Adrenal gland (tissue), 12 donors: ENCODE results near the gene DISP2. TPM values are rescaled to one million over a fixed set of nuclear protein-coding genes. Genes with fewer than 3 reads are reported as not detected.
A peak's percentile ranks its signal among the peaks of the same experiment; 100 is the strongest.

ENCODE experiments used
- DNase-seq, 7 donors: peaks; one replicate each; pipeline ENCODE4 v3.0.0-alpha.2; 2019 to 2020
- H3K27ac ChIP-seq, 5 donors: fragments of 200-600 bp; sonication (generic) in 4 of 5; 1 replicate in 3 of 5; 2 replicates in 2 of 5; pipeline versions ENCODE4 v1.5.1 to v1.8.0; 2016 to 2020; ENCODE audit warnings: mild to moderate bottlenecking in 1 of 5
- H3K27me3 ChIP-seq: fragments of 200-600 bp; 2 replicates; pipeline ENCODE4 v1.8.0; 2021
- H3K36me3 ChIP-seq, 2 donors: fragments of 200-600 bp; replicated peaks in 1 of 2; 1 replicate in 1 of 2; 2 replicates in 1 of 2; pipeline versions ENCODE4 v1.5.1 to v1.8.0; 2018 to 2022
- H3K4me1 ChIP-seq, 2 donors: fragments of 200-600 bp; replicated peaks in 1 of 2; 1 replicate in 1 of 2; 2 replicates in 1 of 2; pipeline versions ENCODE4 v1.5.1 to v1.8.0; 2018 to 2021
- H3K4me3 ChIP-seq, 4 donors: fragments of 200-600 bp; sonication (generic) in 3 of 4; one replicate each; pipeline ENCODE4 v1.5.1; 2016 to 2018
- H3K9me3 ChIP-seq, 3 donors: fragments of 200-600 bp; sonication (generic) in 1 of 3; replicated peaks in 1 of 3; 1 replicate in 2 of 3; 2 replicates in 1 of 3; pipeline versions ENCODE4 v1.5.1 to v1.8.0; 2016 to 2021
- POLR2A ChIP-seq, 2 donors: fragments of 450-650 bp; IDR thresholded peaks; one replicate each; pipeline ENCODE4 v1.6.1; 2017; ENCODE audit warnings: antibody characterized with exemption in 2 of 2, mild to moderate bottlenecking in 2 of 2, moderate library complexity in 1 of 2
- WGBS, 4 donors: extraction: QIAGEN DNeasy Blood & Tissue Kit in 2 of 4; methylation state at CpG; one replicate each; pipeline versions ENCODE4 v1.1.5 to v1.1.7; 2013 to 2017; 5-methylcytosine and 5-hydroxymethylcytosine counted together
- intact Hi-C, 2 donors: fragments of 100-400 bp; cut with DNase I; formaldehyde crosslinking; loops; one replicate each; pipeline versions ENCODE4 v1.14.1 to v1.15.0; 2022 to 2023
- polyA plus RNA-seq, 3 donors: library from polyadenylated mRNA; stranded (reverse); fragments of 200-250 nt in 2 of 3; fragments of 350-450 nt in 1 of 3; fragmentation: Illumina TruSeq in 1 of 3; extraction: RNeasy Lipid Tissue Mini Kit (QIAGEN cat#74804) in 1 of 3; gene quantifications; one replicate each; pipeline ENCODE4 v1.2.3, GENCODE V29; 2013 to 2014
- total RNA-seq, 9 donors: library from RNA; depleted of rRNA in 4 of 9; stranded (reverse); fragments of >200 nt in 4 of 9; fragments of 120-200 nt in 1 of 9; fragmentation: NEBNext Ultra II Directional in 1 of 9; extraction: Animal tissue kit (Norgen Biotek cat#: 25700) in 1 of 9; gene quantifications; one replicate each; pipeline versions ENCODE4 v1.1.0 to v1.2.4, GENCODE V29; 2013 to 2023
- TF ChIP-seq, protein P1 (sequence below), 6 experiments: fragments of 450-650 bp in 4 of 6; fragments of 200-600 bp in 2 of 6; sonication (generic) in 1 of 6; IDR thresholded peaks; 1 replicate in 5 of 6; 2 replicates in 1 of 6; pipeline versions ENCODE4 v1.5.1 to v1.8.0; 2016 to 2021; ENCODE audit warnings: antibody characterized with exemption in 6 of 6, mild to moderate bottlenecking in 2 of 6, moderate library complexity in 1 of 6
- donor health status: healthy with polysubstance abuse.
- donor health status: Bipolar disorder and iron deficiency.
- donor health status: DM: yes; HTN: yes; CAD: no.
- donor health status: DM: no; HTN: no; CAD: no.
- donor health status: DM: no; HTN: no; CAD: no.
- donor health status: DM: yes; HTN: yes; CAD: no.

The DISP2 gene
- total and polyA plus RNA-seq, 12 donors, result 0.36 to 19.4 (median 1.2) TPM; not detected in 1

DNA sequence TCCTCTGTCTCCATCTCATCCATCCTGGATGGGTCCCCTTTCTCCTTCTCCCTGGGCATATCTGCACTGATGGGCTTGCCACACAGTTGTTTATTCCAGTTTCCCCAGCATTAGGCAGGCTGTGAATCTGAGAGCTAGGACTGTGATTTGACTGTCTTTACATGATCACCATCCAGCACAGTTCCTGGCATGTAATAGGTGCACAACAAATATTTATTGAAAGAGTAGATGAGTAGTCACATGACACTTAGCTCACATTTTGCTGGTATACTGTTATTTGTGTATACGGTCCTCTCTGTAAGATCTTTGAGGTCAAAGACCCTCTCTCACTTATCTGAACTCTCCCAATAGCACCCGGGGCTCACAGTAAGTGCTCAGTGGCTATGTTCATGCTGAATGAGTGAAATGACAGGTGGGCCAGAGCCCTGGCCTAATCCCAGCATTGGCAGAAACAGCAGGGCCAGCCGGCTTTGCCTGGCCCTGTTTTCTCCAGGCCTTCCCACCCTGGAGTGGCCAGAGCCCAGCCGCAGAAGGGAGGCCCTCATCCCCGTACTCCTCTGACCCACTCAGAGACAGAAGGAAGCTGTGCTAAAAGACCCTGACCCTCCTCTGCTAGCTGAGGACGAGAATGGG, 66.6 kb downstream of the DISP2 start:
- Histone ChIP-seq H3K27me3 (no peaks in the 10 kb centered on the region), H3K27ac (no peak overlapping the region), H3K4me1 (peaks cover 23 to 30% of the 10 kb centered on the region in 2 donors), H3K36me3 (no peaks in the 10 kb centered on the region), H3K4me3 (no peak overlapping the region), H3K9me3 (no peaks in the 10 kb centered on the region)
- no peak for TF ChIP-seq POLR2A (IDR thresholded peaks at IDR 0.05)
- TF ChIP-seq, protein P1, sequence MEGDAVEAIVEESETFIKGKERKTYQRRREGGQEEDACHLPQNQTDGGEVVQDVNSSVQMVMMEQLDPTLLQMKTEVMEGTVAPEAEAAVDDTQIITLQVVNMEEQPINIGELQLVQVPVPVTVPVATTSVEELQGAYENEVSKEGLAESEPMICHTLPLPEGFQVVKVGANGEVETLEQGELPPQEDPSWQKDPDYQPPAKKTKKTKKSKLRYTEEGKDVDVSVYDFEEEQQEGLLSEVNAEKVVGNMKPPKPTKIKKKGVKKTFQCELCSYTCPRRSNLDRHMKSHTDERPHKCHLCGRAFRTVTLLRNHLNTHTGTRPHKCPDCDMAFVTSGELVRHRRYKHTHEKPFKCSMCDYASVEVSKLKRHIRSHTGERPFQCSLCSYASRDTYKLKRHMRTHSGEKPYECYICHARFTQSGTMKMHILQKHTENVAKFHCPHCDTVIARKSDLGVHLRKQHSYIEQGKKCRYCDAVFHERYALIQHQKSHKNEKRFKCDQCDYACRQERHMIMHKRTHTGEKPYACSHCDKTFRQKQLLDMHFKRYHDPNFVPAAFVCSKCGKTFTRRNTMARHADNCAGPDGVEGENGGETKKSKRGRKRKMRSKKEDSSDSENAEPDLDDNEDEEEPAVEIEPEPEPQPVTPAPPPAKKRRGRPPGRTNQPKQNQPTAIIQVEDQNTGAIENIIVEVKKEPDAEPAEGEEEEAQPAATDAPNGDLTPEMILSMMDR (IDR thresholded peaks at IDR 0.05), result no peak
- intact Hi-C loops, result loop anchor here (5.0 kb wide), 3 partner anchors 62 to 142 kb away; partner anchors contain the start of genes ANKRD63 (in 2 of the 2) and INAFM2 (in 1 of the 2)
- WGBS, 4 donors, result 83 to 98% (median 93%) methylated on average over 6 of the region's 6 CpGs
- no peak for DNase-seq

DNA sequence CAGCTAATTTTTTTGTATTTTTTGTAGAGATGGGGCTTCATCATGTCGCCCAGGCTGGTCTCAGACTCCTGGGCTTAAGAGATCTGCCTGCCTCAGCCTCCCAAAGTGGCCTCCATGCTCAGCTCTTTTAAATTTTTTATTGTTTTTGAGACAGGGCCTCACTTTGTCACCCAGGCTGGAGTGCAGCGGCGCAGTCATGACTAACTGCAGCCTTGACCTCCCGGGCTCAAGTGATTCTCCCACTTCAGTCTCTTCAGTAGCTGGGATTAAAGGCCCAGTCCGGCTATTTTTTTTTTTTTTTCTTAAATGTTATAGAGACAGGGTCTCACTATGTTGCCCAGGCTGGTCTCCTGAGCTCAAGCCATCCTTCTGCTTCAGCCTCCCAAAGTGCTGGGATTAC, 67.7 kb downstream of the DISP2 start:
- peak in 3 of 7 donors; percentile 62 to 75 (median 67) for DNase-seq
- H3K4me1 ChIP-seq, result peaks cover 23 to 26% of the 10 kb centered on the region in 2 donors
- TF ChIP-seq, protein P1 (IDR thresholded peaks at IDR 0.05), result no peak
- no peak for TF ChIP-seq POLR2A (IDR thresholded peaks at IDR 0.05)
- 48 to 77% (median 53%) methylated on average over 5 of the region's 5 CpGs for WGBS, 4 donors
- no peak overlapping the region for H3K4me3 ChIP-seq
- H3K9me3 ChIP-seq, result no peaks in the 10 kb centered on the region
- intact Hi-C loops, result loop anchor here in 1 of 2 donors (5.0 kb wide), 1 partner anchor 143 kb away; the partner anchor contains the start of gene ANKRD63
- H3K27ac ChIP-seq, result no peak overlapping the region
- no peaks in the 10 kb centered on the region for H3K27me3 ChIP-seq
- H3K36me3 ChIP-seq, result no peaks in the 10 kb centered on the region

DNA sequence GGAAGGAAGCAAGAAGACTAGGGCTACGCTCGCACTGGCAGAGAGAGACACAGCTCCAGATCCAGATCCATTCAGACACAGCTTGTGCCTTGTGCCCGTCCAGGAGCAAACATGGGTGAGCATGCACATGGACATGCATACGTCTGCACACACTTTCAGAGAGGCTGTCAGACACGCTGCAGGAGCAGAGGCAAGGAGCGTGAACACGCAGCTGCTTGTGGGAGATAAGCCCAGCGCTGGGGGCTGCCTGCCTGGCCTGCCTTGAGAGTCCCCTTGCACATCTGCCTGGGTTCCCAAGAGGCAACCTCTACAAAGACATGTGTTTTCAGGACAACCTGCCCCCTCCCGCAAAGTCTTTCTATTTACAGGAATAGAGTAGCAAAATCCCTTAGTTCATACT, 69.2 kb downstream of the DISP2 start:
- TF ChIP-seq, protein P1 (IDR thresholded peaks at IDR 0.05), result no peak
- TF ChIP-seq POLR2A (IDR thresholded peaks at IDR 0.05), result no peak
- Histone ChIP-seq H3K4me3 (no peak overlapping the region), H3K36me3 (no peaks in the 10 kb centered on the region), H3K9me3 (no peaks in the 10 kb centered on the region), H3K27ac (no peak overlapping the region), H3K27me3 (no peaks in the 10 kb centered on the region), H3K4me1 (peaks cover 9 to 18% of the 10 kb centered on the region in 2 donors)
- intact Hi-C loops, result loop anchor here in 1 of 2 donors (5.0 kb wide), 1 partner anchor 145 kb away; the partner anchor contains the start of gene ANKRD63
- 88 to 94% (median 93%) methylated on average over 4 to 9 of the region's 9 CpGs for WGBS, 4 donors
- DNase-seq, result no peak

DNA sequence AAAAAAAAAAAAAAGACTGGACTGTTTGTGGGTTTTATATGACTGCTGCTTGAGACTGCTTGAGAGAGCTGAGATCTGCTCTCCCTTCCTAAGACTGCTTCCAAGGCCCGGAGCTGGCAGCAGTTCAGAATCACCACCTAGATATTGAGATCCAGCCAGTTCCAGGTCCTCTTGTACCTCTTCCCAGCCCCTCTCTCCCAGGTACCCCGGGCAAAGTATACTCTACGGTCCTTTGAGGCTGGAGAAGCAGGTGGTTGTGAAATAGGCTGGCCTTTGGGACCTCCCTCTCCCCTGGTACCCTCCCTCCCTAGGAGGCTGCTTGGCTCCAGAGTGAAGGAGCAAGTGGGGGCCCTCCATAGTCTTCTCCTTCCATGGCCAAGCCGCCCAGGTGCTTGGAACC, 70.2 kb downstream of the DISP2 start:
- H3K27me3 ChIP-seq, result no peaks in the 10 kb centered on the region
- H3K9me3 ChIP-seq, result no peaks in the 10 kb centered on the region
- intact Hi-C loops, result loop anchor here in 1 of 2 donors (5.0 kb wide), 1 partner anchor 146 kb away; the partner anchor contains the start of gene ANKRD63
- no peak overlapping the region for H3K4me3 ChIP-seq
- H3K36me3 ChIP-seq, result no peaks in the 10 kb centered on the region
- peaks cover 9 to 18% of the 10 kb centered on the region in 2 donors for H3K4me1 ChIP-seq
- WGBS, 4 donors, result 81 to 96% (median 91%) methylated on average over 4 of the region's 4 CpGs
- DNase-seq, result no peak
- H3K27ac ChIP-seq, result no peak overlapping the region
- TF ChIP-seq, protein P1 (IDR thresholded peaks at IDR 0.05), result no peak
- TF ChIP-seq POLR2A (IDR thresholded peaks at IDR 0.05), result no peak

Other genes starting within 250 kb of the DISP2 start
- gene BMF, start 249.3 kb upstream of the DISP2 start, total RNA-seq, result 10 to 100 TPM in 3 of 9 donors, 1 to 10 TPM in 6; 3.6 to 12.8 (median 7.1) TPM
- gene BMF, start 249.3 kb upstream of the DISP2 start, polyA plus RNA-seq, result 1 to 10 TPM; 1.3 to 9.3 (median 2.5) TPM
- gene BUB1B, start 197.2 kb upstream of the DISP2 start, total RNA-seq, result 10 to 100 TPM in 1 of 9 donors, 1 to 10 TPM in 8; 1.1 to 13.7 (median 2.7) TPM
- 1 to 10 TPM in 2 of 3 donors, under 1 TPM in 1; 0.81 to 2.9 (median 1.4) TPM for gene BUB1B, start 197.2 kb upstream of the DISP2 start, polyA plus RNA-seq
- gene PAK6, start 119.2 kb upstream of the DISP2 start, total RNA-seq, result 10 to 100 TPM in 7 of 9 donors, 1 to 10 TPM in 2; 5.8 to 31.0 (median 18.2) TPM
- 10 to 100 TPM in 1 of 3 donors, 1 to 10 TPM in 2; 4.9 to 11.3 (median 6.0) TPM for gene PAK6, start 119.2 kb upstream of the DISP2 start, polyA plus RNA-seq
- gene ANKRD63, start 75.2 kb upstream of the DISP2 start, total RNA-seq, result not detected
- gene ANKRD63, start 75.2 kb upstream of the DISP2 start, polyA plus RNA-seq, result not detected
- gene PLCB2, start 50.3 kb upstream of the DISP2 start, total RNA-seq, result 10 to 100 TPM in 7 of 9 donors, 1 to 10 TPM in 2; 2.5 to 36.1 (median 23.6) TPM
- 100 to 1,000 TPM in 1 of 3 donors, 10 to 100 TPM in 1, 1 to 10 TPM in 1; 5.4 to 100 (median 39.4) TPM for gene PLCB2, start 50.3 kb upstream of the DISP2 start, polyA plus RNA-seq
- gene INAFM2, start 34.5 kb upstream of the DISP2 start, total RNA-seq, result 10 to 100 TPM; 10.6 to 25.5 (median 19.3) TPM
- 10 to 100 TPM; 12.0 to 24.5 (median 20.9) TPM for gene INAFM2, start 34.5 kb upstream of the DISP2 start, polyA plus RNA-seq
- 10 to 100 TPM in 7 of 9 donors, 1 to 10 TPM in 1, under 1 TPM in 1; 0.72 to 41.0 (median 11.0) TPM for gene CCDC9B, start 17.3 kb upstream of the DISP2 start, total RNA-seq
- 10 to 100 TPM in 1 of 3 donors, 1 to 10 TPM in 2; 5.3 to 30.4 (median 6.5) TPM for gene CCDC9B, start 17.3 kb upstream of the DISP2 start, polyA plus RNA-seq
- under 1 TPM in 1 of 9 donors, not detected in 8; 0.79 TPM for gene PHGR1, start 7.2 kb upstream of the DISP2 start, total RNA-seq
- 1 to 10 TPM in 2 of 3 donors, not detected in 1; 1.3 to 4.5 TPM for gene PHGR1, start 7.2 kb upstream of the DISP2 start, polyA plus RNA-seq
- 10 to 100 TPM in 5 of 9 donors, 1 to 10 TPM in 4; 4.0 to 39.8 (median 10.7) TPM for gene KNSTRN, start 24.5 kb downstream of the DISP2 start, total RNA-seq
- 10 to 100 TPM in 1 of 3 donors, 1 to 10 TPM in 2; 7.0 to 21.9 (median 9.2) TPM for gene KNSTRN, start 24.5 kb downstream of the DISP2 start, polyA plus RNA-seq
- gene IVD, start 47.6 kb downstream of the DISP2 start, total RNA-seq, result 100 to 1,000 TPM in 8 of 9 donors, 10 to 100 TPM in 1; 64.5 to 252 (median 156) TPM
- 10 to 100 TPM; 61.0 to 92.4 (median 62.6) TPM for gene IVD, start 47.6 kb downstream of the DISP2 start, polyA plus RNA-seq
- 10 to 100 TPM; 26.3 to 58.8 (median 34.5) TPM for gene BAHD1, start 82.7 kb downstream of the DISP2 start, total RNA-seq
- gene BAHD1, start 82.7 kb downstream of the DISP2 start, polyA plus RNA-seq, result 10 to 100 TPM; 13.2 to 30.8 (median 23.6) TPM
- 10 to 100 TPM in 5 of 9 donors, 1 to 10 TPM in 4; 7.4 to 20.6 (median 14.0) TPM for gene CHST14, start 112.8 kb downstream of the DISP2 start, total RNA-seq
- 10 to 100 TPM in 1 of 3 donors, 1 to 10 TPM in 2; 5.0 to 11.0 (median 6.7) TPM for gene CHST14, start 112.8 kb downstream of the DISP2 start, polyA plus RNA-seq
- gene CCDC32, start 206.8 kb downstream of the DISP2 start, total RNA-seq, result 10 to 100 TPM; 28.4 to 42.8 (median 37.7) TPM
- gene CCDC32, start 206.8 kb downstream of the DISP2 start, polyA plus RNA-seq, result 10 to 100 TPM; 33.1 to 41.7 (median 37.7) TPM
- gene RPUSD2, start 211.1 kb downstream of the DISP2 start, total RNA-seq, result 10 to 100 TPM; 10.0 to 20.7 (median 11.9) TPM
- 10 to 100 TPM in 2 of 3 donors, 1 to 10 TPM in 1; 5.7 to 18.5 (median 11.0) TPM for gene RPUSD2, start 211.1 kb downstream of the DISP2 start, polyA plus RNA-seq
- 1 to 10 TPM in 8 of 9 donors, under 1 TPM in 1; 0.69 to 7.9 (median 1.7) TPM for gene KNL1, start 236.0 kb downstream of the DISP2 start, total RNA-seq
- under 1 TPM; 0.13 to 0.77 (median 0.16) TPM for gene KNL1, start 236.0 kb downstream of the DISP2 start, polyA plus RNA-seq